ENCODE data around the gene DNAH11. TPM values are rescaled to one million over a fixed set of nuclear protein-coding genes. Genes with fewer than 3 reads are reported as not detected.

The DNAH11 gene
- total RNA-seq, 1 experiment from 2014 or later: 0.39 TPM

- H3K9me3 ChIP-seq (ENCODE audit: control insufficient read depth in 1 of 2, insufficient read depth in 1 of 2, low read depth in 1 of 2, low read length in 2 of 2): no peaks in the 10 kb centered on the region
- intact Hi-C loops (cut with micrococcal nuclease): no loop called here
- DNase-seq (ENCODE audit: low read depth, low spot score) (peak; percentile 56), ATAC-seq (peak; percentile 72)
- no TSS peak for BruUV-seq (replicated peaks)
- no peaks in the 10 kb centered on the region for H4K20me1 ChIP-seq (ENCODE audit: insufficient read depth)
- peak overlapping the region; percentile 52 for H3K4me2 ChIP-seq (ENCODE audit: low read length)
- H3K36me3 ChIP-seq (ENCODE audit: control insufficient read depth in 1 of 2, insufficient read depth in 2 of 2, low read length in 2 of 2): no peaks in the 10 kb centered on the region
- RAD21 ChIA-PET (ENCODE audit: low non-redundant PET in 1 of 2, low total read pairs in 2 of 2, uncharacterized antibody in 2 of 2, unreplicated experiment in 2 of 2): no interaction called here
- TF ChIP-seq MAX (IDR thresholded peaks at IDR 0.05) (peak; percentile 43; the same call in 1 of the 2 replicates), ATF3 (IDR thresholded peaks at IDR 0.05) (peak; percentile 70; the same call in 1 of the 2 replicates), FOSL1 (IDR thresholded peaks at IDR 0.05; ENCODE audit: low read depth) (peak; percentile 71), CEBPB (IDR thresholded peaks at IDR 0.05; ENCODE audit: low read depth) (peak; percentile 87), ZBTB33 (IDR thresholded peaks at IDR 0.05; ENCODE audit: extremely low read depth, insufficient replicate concordance, low read length) (no peak), POLR2A (IDR thresholded peaks at IDR 0.05; ENCODE audit: borderline replicate concordance, extremely low read depth, insufficient read depth, insufficient read length) (no peak), JUND (IDR thresholded peaks at IDR 0.05) (peak; percentile 84), EZH2 (IDR thresholded peaks at IDR 0.05) (no peak), SRF (IDR thresholded peaks at IDR 0.05; ENCODE audit: low read depth) (no peak), CBX3 (IDR thresholded peaks at IDR 0.05; ENCODE audit: low read depth) (0 out of 2 replicates have a peak, but pooled peaks have one; percentile 23), SP1 (IDR thresholded peaks at IDR 0.05; ENCODE audit: low read depth) (peak; percentile 55)
- H2AFZ ChIP-seq (ENCODE audit: low read depth, low read length, poor library complexity, severe bottlenecking): peak overlapping the region; percentile 1
- no peaks in the 10 kb centered on the region for H3K9me2 ChIP-seq (ENCODE audit: insufficient read depth)
- CTCF ChIA-PET: no interaction called here
- POLR2A ChIA-PET: no interaction called here
- no peak overlapping the region for H3K9ac ChIP-seq (ENCODE audit: low read length)
- H3K4me3 ChIP-seq (replicated peaks in 1 of 2; ENCODE audit: low read depth in 1 of 2, low read length in 2 of 2): no peak overlapping the region; a peak in 1 of 4 replicates
- no peaks in the 10 kb centered on the region for H3K27me3 ChIP-seq (ENCODE audit: insufficient read depth, low read length)
- H3K27ac ChIP-seq (ENCODE audit: low read depth, low read length): no peak overlapping the region
- peaks cover 20 to 22% of the 10 kb centered on the region in 2 experiments for H3K4me1 ChIP-seq (ENCODE audit: control insufficient read depth in 1 of 2, insufficient read depth in 2 of 2, low read length in 2 of 2)
- H3K79me2 ChIP-seq (ENCODE audit: insufficient read depth, low read length): no peaks in the 10 kb centered on the region
Measured at GRCh38 chr7:21616796-21617436, 74.1 kb downstream of the DNAH11 start.

All from HCT116 (cell line).